ENCODE data around the gene OSBP2. TPM values are rescaled to one million over a fixed set of nuclear protein-coding genes. Genes with fewer than 3 reads are reported as not detected.

OSBP2 gene
- total and polyA plus RNA-seq, 2 of the 13 experiments (the other 11 are each of a cell fraction or from before 2014, with no cell fraction given) = 5.0 to 7.7 TPM

DNA sequence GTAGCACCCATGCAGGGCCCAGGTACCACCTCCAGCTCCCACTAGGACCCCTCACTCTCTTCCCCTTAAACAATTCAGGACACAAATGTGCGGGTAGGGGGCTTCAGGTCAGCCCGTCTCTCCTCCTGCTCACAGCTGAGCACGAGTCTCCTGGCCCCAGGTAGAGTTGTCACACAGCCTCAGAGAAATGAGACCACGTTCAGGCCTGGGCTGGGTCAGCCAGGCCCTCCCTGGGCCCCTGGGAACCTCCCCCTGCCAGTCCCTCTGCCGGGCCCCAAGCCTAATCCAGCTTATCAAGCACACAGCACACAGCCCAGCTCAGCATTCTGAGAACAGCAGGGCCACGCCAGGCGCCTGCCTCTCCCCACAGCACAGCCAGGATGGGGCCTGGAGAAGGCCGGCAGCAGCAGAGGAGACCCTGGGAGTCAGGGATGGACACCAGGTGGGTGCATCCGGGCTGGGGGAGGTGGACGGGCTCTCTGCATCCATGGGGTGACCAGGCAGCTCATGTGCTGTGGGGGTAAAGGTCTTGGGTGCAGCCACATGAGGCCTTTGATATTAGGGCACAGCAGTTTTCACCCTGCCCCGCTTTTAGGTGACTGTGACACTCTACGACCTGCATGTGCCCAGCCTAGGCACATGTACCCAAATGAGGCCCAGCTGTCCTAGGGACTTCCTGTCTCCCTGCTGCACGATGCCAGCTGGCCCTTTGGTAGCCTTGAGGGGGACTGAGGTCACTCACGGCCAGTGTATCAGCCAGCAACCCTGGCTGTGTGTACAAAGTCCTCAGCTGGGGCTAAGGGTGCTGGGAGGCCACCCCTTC, 186.9 kb downstream of the OSBP2 start (continued):
- no peak for TF ChIP-seq ATF1 (CRISPR knock-in tag; IDR thresholded peaks at IDR 0.05)
- no peak for TF ChIP-seq CEBPB (IDR thresholded peaks at IDR 0.05; ENCODE audit: borderline replicate concordance, low read depth, low read length)
- TF ChIP-seq ZNF501 (CRISPR knock-in tag; IDR thresholded peaks at IDR 0.05) = peak; percentile 57; the same call in 1 of the 2 replicates
- TF ChIP-seq CREM (IDR thresholded peaks at IDR 0.05) = no peak
- no peak for TF ChIP-seq CREM (CRISPR knock-in tag; IDR thresholded peaks at IDR 0.05)
- no peak; the same call in 1 of the 2 replicates for TF ChIP-seq SALL2 (CRISPR knock-in tag; IDR thresholded peaks at IDR 0.05)
- TF ChIP-seq SMARCE1 (IDR thresholded peaks at IDR 0.05; ENCODE audit: borderline replicate concordance) = no peak
- no peak for TF ChIP-seq ZNF3 (CRISPR knock-in tag; IDR thresholded peaks at IDR 0.05)
- no peak for TF ChIP-seq ZBTB1 (CRISPR knock-in tag; IDR thresholded peaks at IDR 0.05; ENCODE audit: borderline replicate concordance)
- TF ChIP-seq SYNCRIP (IDR thresholded peaks at IDR 0.05; ENCODE audit: insufficient read depth, low read depth, low read length) = no peak
- TF ChIP-seq CBX5 (CRISPR knock-in tag; IDR thresholded peaks at IDR 0.05; ENCODE audit: borderline replicate concordance) = no peak
- TF ChIP-seq TFAP4 (IDR thresholded peaks at IDR 0.05; ENCODE audit: borderline replicate concordance, low read depth) = peak; percentile 96
- peak; percentile 27; the same call in 1 of the 2 replicates for TF ChIP-seq THAP11 (CRISPR knock-in tag; IDR thresholded peaks at IDR 0.05)
- no peak for TF ChIP-seq KLF16 (CRISPR knock-in tag; IDR thresholded peaks at IDR 0.05)
- TF ChIP-seq SMC3 (IDR thresholded peaks at IDR 0.05; ENCODE audit: low read length) = no peak
- TF ChIP-seq ZNF615 (CRISPR knock-in tag; IDR thresholded peaks at IDR 0.05; ENCODE audit: borderline replicate concordance) = no peak
- no peak for TF ChIP-seq ZNF180 (CRISPR knock-in tag; IDR thresholded peaks at IDR 0.05; ENCODE audit: borderline replicate concordance, low read depth)
- TF ChIP-seq, protein P1, sequence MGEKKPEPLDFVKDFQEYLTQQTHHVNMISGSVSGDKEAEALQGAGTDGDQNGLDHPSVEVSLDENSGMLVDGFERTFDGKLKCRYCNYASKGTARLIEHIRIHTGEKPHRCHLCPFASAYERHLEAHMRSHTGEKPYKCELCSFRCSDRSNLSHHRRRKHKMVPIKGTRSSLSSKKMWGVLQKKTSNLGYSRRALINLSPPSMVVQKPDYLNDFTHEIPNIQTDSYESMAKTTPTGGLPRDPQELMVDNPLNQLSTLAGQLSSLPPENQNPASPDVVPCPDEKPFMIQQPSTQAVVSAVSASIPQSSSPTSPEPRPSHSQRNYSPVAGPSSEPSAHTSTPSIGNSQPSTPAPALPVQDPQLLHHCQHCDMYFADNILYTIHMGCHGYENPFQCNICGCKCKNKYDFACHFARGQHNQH (CRISPR knock-in tag; IDR thresholded peaks at IDR 0.05) = no peak
- TF ChIP-seq ZNF44 (CRISPR knock-in tag; IDR thresholded peaks at IDR 0.05) = no peak
- no peak for TF ChIP-seq ZNF207 (IDR thresholded peaks at IDR 0.05; ENCODE audit: borderline replicate concordance)
- TF ChIP-seq ZFYVE20 (CRISPR knock-in tag; IDR thresholded peaks at IDR 0.05; ENCODE audit: borderline replicate concordance, low read depth) = no peak
- TF ChIP-seq TBX2 (CRISPR knock-in tag; IDR thresholded peaks at IDR 0.05; ENCODE audit: borderline replicate concordance) = peak; percentile 46; the same call in 1 of the 2 replicates
- peak; percentile 59; the same call in 1 of the 2 replicates for TF ChIP-seq POLR2AphosphoS5 (IDR thresholded peaks at IDR 0.05; ENCODE audit: low read depth, low read length)
- TF ChIP-seq ZNF780A (CRISPR knock-in tag; IDR thresholded peaks at IDR 0.05) = no peak
- TF ChIP-seq, protein P2, sequence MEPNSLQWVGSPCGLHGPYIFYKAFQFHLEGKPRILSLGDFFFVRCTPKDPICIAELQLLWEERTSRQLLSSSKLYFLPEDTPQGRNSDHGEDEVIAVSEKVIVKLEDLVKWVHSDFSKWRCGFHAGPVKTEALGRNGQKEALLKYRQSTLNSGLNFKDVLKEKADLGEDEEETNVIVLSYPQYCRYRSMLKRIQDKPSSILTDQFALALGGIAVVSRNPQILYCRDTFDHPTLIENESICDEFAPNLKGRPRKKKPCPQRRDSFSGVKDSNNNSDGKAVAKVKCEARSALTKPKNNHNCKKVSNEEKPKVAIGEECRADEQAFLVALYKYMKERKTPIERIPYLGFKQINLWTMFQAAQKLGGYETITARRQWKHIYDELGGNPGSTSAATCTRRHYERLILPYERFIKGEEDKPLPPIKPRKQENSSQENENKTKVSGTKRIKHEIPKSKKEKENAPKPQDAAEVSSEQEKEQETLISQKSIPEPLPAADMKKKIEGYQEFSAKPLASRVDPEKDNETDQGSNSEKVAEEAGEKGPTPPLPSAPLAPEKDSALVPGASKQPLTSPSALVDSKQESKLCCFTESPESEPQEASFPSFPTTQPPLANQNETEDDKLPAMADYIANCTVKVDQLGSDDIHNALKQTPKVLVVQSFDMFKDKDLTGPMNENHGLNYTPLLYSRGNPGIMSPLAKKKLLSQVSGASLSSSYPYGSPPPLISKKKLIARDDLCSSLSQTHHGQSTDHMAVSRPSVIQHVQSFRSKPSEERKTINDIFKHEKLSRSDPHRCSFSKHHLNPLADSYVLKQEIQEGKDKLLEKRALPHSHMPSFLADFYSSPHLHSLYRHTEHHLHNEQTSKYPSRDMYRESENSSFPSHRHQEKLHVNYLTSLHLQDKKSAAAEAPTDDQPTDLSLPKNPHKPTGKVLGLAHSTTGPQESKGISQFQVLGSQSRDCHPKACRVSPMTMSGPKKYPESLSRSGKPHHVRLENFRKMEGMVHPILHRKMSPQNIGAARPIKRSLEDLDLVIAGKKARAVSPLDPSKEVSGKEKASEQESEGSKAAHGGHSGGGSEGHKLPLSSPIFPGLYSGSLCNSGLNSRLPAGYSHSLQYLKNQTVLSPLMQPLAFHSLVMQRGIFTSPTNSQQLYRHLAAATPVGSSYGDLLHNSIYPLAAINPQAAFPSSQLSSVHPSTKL (CRISPR knock-in tag; IDR thresholded peaks at IDR 0.05) = peak; percentile 46; the same call in 1 of the 2 replicates
